Vagina (tissue), 2 donors: ENCODE measurements around the gene KIF1A.

ENCODE experiments used
- CTCF ChIP-seq, 3 experiments: fragments of 450-650 bp in 2 of 3; fragments of 200-600 bp in 1 of 3; sonication (generic) in 1 of 3; IDR thresholded peaks; one replicate each; pipeline ENCODE4 v1.5.1; 2017 to 2019; ENCODE audit warnings: antibody characterized with exemption in 3 of 3, mild to moderate bottlenecking in 2 of 3, moderate library complexity in 2 of 3
- POLR2A ChIP-seq, 2 donors: fragments of 450-650 bp; IDR thresholded peaks; one replicate each; pipeline ENCODE4 v1.6.1; 2017; ENCODE audit warnings: antibody characterized with exemption in 2 of 2, mild to moderate bottlenecking in 2 of 2, moderate library complexity in 2 of 2

GRCh38 chr2:240764605-240765004 lies 55.4 kb downstream of the KIF1A start:
- TF ChIP-seq CTCF (IDR thresholded peaks at IDR 0.05) (no peak), POLR2A (IDR thresholded peaks at IDR 0.05) (no peak)
